HepG2 (cell line): ENCODE measurements around the gene IQCC. TPM values are rescaled to one million over a fixed set of nuclear protein-coding genes. Genes with fewer than 3 reads are reported as not detected.

Experiments used
- ATAC-seq: fragments of 200-7000 bp; cut with Tn5 transposase; 3 replicates; pipeline ENCODE4 v1.9.1; 2020; ENCODE audit warnings: mild to moderate bottlenecking, moderate library complexity
- BruUV-seq: library from RNA; stranded (reverse); fragments of 400-500 nt; replicated peaks from 2 replicates; lab custom pipeline; 2021; lab: Mats Ljungman, UMichigan
- CTCF ChIA-PET: fragments of 300-600 bp; formaldehyde crosslinking; extraction: SDS; loops from one replicate; lab custom pipeline; 2021; ENCODE audit warnings: low total read pairs, inconsistent platforms, low intra/inter-chr PET ratio; lab: Yijun Ruan, JAX
- POLR2A ChIA-PET: fragments of 350-600 bp; sonication (Branson Sonifier 250); formaldehyde crosslinking; loops from one replicate; lab custom pipeline; 2020; ENCODE audit warnings: antibody characterized with exemption, inconsistent platforms; lab: Yijun Ruan, JAX
- DNase-seq: peaks from one replicate; pipeline ENCODE4 v3.0.0-alpha.2; 2015; ENCODE audit warnings: low spot score
- FAIRE-seq: peaks from 3 replicates; lab custom pipeline; 2011; peaks lifted over from hg19 to GRCh38; lab: Jason Lieb, UNC
- H2AFZ ChIP-seq: one replicate; pipeline ENCODE4 v1.6.1; 2011; ENCODE audit warnings: low read length, inconsistent platforms
- H3K27ac ChIP-seq: fragments of 300-600 bp; 3 replicates; pipeline ENCODE4 v1.8.0; 2011; ENCODE audit warnings: mixed run types, mild to moderate bottlenecking, mixed read lengths, low read length, inconsistent platforms; ENCODE audit not compliant: insufficient read depth; ENCODE audit errors: extremely low read length
- H3K27me3 ChIP-seq, 2 experiments: fragments of 200-600 bp in 1 of 2; 2 replicates in 1 of 2; 3 replicates in 1 of 2; pipeline versions ENCODE4 v1.6.0 to v1.8.0; 2011; ENCODE audit warnings: low read length in 2 of 2, mild to moderate bottlenecking in 2 of 2, moderate library complexity in 2 of 2, inconsistent platforms in 1 of 2; ENCODE audit not compliant: insufficient read depth in 2 of 2, control insufficient read depth in 1 of 2
- H3K36me3 ChIP-seq, 2 experiments: fragments of 200-600 bp in 1 of 2; replicated peaks in 1 of 2; 2 replicates in 1 of 2; 3 replicates in 1 of 2; pipeline versions ENCODE4 v1.5.1 to v1.8.0; 2011; ENCODE audit warnings: low read length in 2 of 2, inconsistent platforms in 1 of 2; ENCODE audit not compliant: insufficient read depth in 2 of 2, control insufficient read depth in 1 of 2
- H3K4me1 ChIP-seq: 2 replicates; pipeline ENCODE4 v1.5.1; 2012; ENCODE audit warnings: low read length, inconsistent platforms; ENCODE audit not compliant: insufficient read depth
- H3K4me2 ChIP-seq: 2 replicates; pipeline ENCODE4 v1.6.0; 2011; ENCODE audit warnings: low read depth, low read length, inconsistent platforms
- H3K4me3 ChIP-seq, 3 experiments: fragments of 200-600 bp in 1 of 3; sonication (generic), shearing (Covaris generic) in 1 of 3; replicated peaks in 1 of 3; 2 replicates each; pipeline ENCODE4 v1.5.1; 2011 to 2016; ENCODE audit warnings: low read length in 3 of 3, inconsistent platforms in 2 of 3, low read depth in 2 of 3, mild to moderate bottlenecking in 2 of 3, control low read depth in 1 of 3, mixed read lengths in 1 of 3; ENCODE audit not compliant: insufficient read depth in 1 of 3
- H3K79me2 ChIP-seq: one replicate; pipeline ENCODE4 v1.6.1; 2011; ENCODE audit warnings: low read length, inconsistent platforms; ENCODE audit not compliant: insufficient read depth
- H3K9ac ChIP-seq: 2 replicates; pipeline ENCODE4 v1.6.0; 2011; ENCODE audit warnings: mild to moderate bottlenecking, low read depth, low read length, inconsistent platforms; ENCODE audit not compliant: insufficient read depth
- H3K9me3 ChIP-seq: 2 replicates; pipeline ENCODE4 v1.5.1; 2012; ENCODE audit warnings: mild to moderate bottlenecking, low read length
- H4K20me1 ChIP-seq: 2 replicates; pipeline ENCODE4 v1.6.0; 2011; ENCODE audit warnings: inconsistent platforms, mild to moderate bottlenecking, low read length, moderate library complexity; ENCODE audit not compliant: insufficient read depth
- AGO2 ChIP-seq: fragments of 200-400 bp; formaldehyde crosslinking; optimal IDR thresholded peaks from 2 replicates; pipeline ENCODE3; 2017; ENCODE audit warnings: mild to moderate bottlenecking, low read depth, low read length, moderate library complexity
- DMTF1 ChIP-seq: sonication (generic); formaldehyde crosslinking; IDR thresholded peaks from 2 replicates; pipeline ENCODE4 v1.4.0; 2020; ENCODE audit warnings: mild to moderate bottlenecking, missing genetic modification reagents
- PLRG1 ChIP-seq: fragments of 450-650 bp; conservative IDR thresholded peaks from 2 replicates; pipeline ENCODE4 v1.6.1; 2016
- RXRA ChIP-seq: sonication (generic); formaldehyde crosslinking; IDR thresholded peaks from 2 replicates; pipeline ENCODE4 v1.5.1; 2020; ENCODE audit warnings: missing genetic modification reagents
- SNAPC2 ChIP-seq: sonication (generic); formaldehyde crosslinking; IDR thresholded peaks from 2 replicates; pipeline ENCODE4 v1.8.1; 2022; ENCODE audit warnings: mild to moderate bottlenecking, missing genetic modification reagents
- XRCC5 ChIP-seq: fragments of 200-400 bp; formaldehyde crosslinking; optimal IDR thresholded peaks from 2 replicates; pipeline ENCODE3; 2017; ENCODE audit warnings: mild to moderate bottlenecking, low read length
- ZBTB38 ChIP-seq: sonication (generic); formaldehyde crosslinking; IDR thresholded peaks from 2 replicates; pipeline ENCODE4 v1.5.1; 2020; ENCODE audit warnings: mild to moderate bottlenecking, missing genetic modification reagents
- ZBTB7A ChIP-seq: sonication (generic); formaldehyde crosslinking; IDR thresholded peaks from 2 replicates; pipeline ENCODE4 v1.8.0; 2022; ENCODE audit warnings: mild to moderate bottlenecking, missing genetic modification reagents
- ZEB1 ChIP-seq: IDR thresholded peaks from 2 replicates; pipeline ENCODE4 v1.6.1; 2012; ENCODE audit warnings: mild to moderate bottlenecking, low read depth, inconsistent platforms; ENCODE audit not compliant: insufficient replicate concordance
- ZNF12 ChIP-seq: sonication (generic); formaldehyde crosslinking; IDR thresholded peaks from 2 replicates; pipeline ENCODE4 v1.5.0; 2020; ENCODE audit warnings: missing genetic modification reagents
- ZNF350 ChIP-seq: sonication (generic); formaldehyde crosslinking; IDR thresholded peaks from 2 replicates; pipeline ENCODE4 v1.4.0; 2020; ENCODE audit warnings: mild to moderate bottlenecking, low read depth, missing genetic modification reagents, borderline replicate concordance
- ZNF768 ChIP-seq: sonication (generic); formaldehyde crosslinking; IDR thresholded peaks from 2 replicates; pipeline ENCODE4 v1.4.0; 2020; ENCODE audit warnings: missing genetic modification reagents
- WGBS: methylation state at CpG from one replicate; pipeline ENCODE4 v1.1.6; 2017; ENCODE audit warnings: low lambda C conversion rate; 5-methylcytosine and 5-hydroxymethylcytosine counted together
- in situ Hi-C: cut with HindIII; loops from 2 replicates; pipeline ENCODE4 v1.10.0; 2017; ENCODE audit warnings: low pct_unique_long_range_greater_than_20kb; ENCODE audit not compliant: extremely low pct_ligation_motif_present
- intact Hi-C: fragments of 100-400 bp; cut with micrococcal nuclease; formaldehyde crosslinking; loops from one replicate; pipeline ENCODE4 v1.10.0; 2022; ENCODE audit not compliant: unreplicated experiment
- polyA plus RNA-seq, 8 experiments: library from polyadenylated mRNA; depleted of rRNA in 3 of 8; stranded (reverse) in 7 of 8; unstranded in 1 of 8; fragments of >200 nt; fragmentation: Illumina TruSeq in 4 of 8; extraction: Trizol in 4 of 8; gene quantifications; 2 replicates each; pipeline versions ENCODE4 v1.2.1 to v1.2.3, GENCODE V29; 2011 to 2016; ENCODE audit warnings: low read depth in 4 of 8, missing spikeins in 1 of 8, mixed read lengths in 1 of 8; ENCODE audit not compliant: insufficient read depth in 1 of 8
- total RNA-seq, 5 experiments: library from RNA; depleted of rRNA; stranded (reverse); fragments of >200 nt; fragmentation: Illumina TruSeq; extraction: Trizol; gene quantifications; 2 replicates each; pipeline ENCODE4 v1.2.3, GENCODE V29; 2016; ENCODE audit warnings: low read depth in 1 of 5
- TF ChIP-seq, protein P1 (sequence below): sonication (generic); formaldehyde crosslinking; IDR thresholded peaks from 2 replicates; pipeline ENCODE4 v1.5.0; 2020; ENCODE audit warnings: mild to moderate bottlenecking, missing genetic modification reagents, borderline replicate concordance
- TF ChIP-seq, protein P2 (sequence below): sonication (generic); formaldehyde crosslinking; IDR thresholded peaks from 2 replicates; pipeline ENCODE4 v1.4.0; 2020; ENCODE audit warnings: missing genetic modification reagents

The IQCC gene
- total and polyA plus RNA-seq, 2 of the 13 experiments (the other 11 are each of a cell fraction or from before 2014, with no cell fraction given): 1.7 to 3.0 TPM

- TF ChIP-seq DMTF1 (CRISPR knock-in tag) (no peak), ZEB1 (no peak)
These were observed 4.2 kb upstream of the IQCC start (continued) for GRCh38 chr1:32201011-32201855.

DNA sequence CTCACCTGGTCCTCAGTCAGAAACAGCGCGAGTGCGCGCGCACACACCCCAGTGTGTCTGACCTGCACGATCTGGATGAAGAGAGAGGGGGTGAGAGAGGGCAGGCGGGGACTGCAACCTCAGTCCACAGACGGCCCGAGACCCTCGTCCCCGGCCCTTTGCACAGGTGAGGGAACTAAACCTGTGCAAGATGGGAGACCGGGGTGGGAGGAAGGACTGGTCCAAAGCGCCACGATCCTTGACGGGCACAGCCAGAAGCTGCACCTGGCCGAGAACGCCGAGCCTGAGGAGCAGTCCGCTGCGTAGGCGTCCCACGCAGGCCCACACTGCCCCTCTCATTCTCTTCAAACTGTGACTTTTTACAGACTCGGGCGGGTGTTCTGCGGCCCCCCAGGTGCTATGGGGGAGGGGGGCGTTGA is 519 bp upstream of the IQCC start:
- Histone ChIP-seq H4K20me1 (no peaks in the 10 kb centered on the region), H3K27ac (no peak overlapping the region), H3K9ac (peak overlapping the region; percentile 87), H2AFZ (no peak overlapping the region), H3K4me3 (peak overlapping the region; percentile 53 to 93 (median 86); a peak in 5 of 6 replicates), H3K4me1 (peaks cover 26% of the 10 kb centered on the region), H3K4me2 (peak overlapping the region; percentile 85), H3K79me2 (no peaks in the 10 kb centered on the region), H3K36me3 (no peaks in the 10 kb centered on the region; a peak in 1 of 5 replicates), H3K9me3 (no peaks in the 10 kb centered on the region), H3K27me3 (no peaks in the 10 kb centered on the region)
- no peak for ATAC-seq
- no TSS peak for BruUV-seq
- no peak for DNase-seq
- WGBS: 66% methylated on average over 13 of the region's 26 CpGs
- ChIA-PET POLR2A (interaction anchor here (1.1 to 2.6 kb wide), 5 partner anchors 8 to 117 kb away, joined by 3 to 11 read pairs (median 5); partner anchors contain the start of gene TXLNA), CTCF (no interaction called here)
- FAIRE-seq: no peak
- TF ChIP-seq RXRA: 0 out of 2 replicates have a peak, but pooled peaks have one; percentile 13
- TF ChIP-seq ZNF350: no peak
- no peak for TF ChIP-seq ZNF12
- peak; percentile 8 for TF ChIP-seq XRCC5
- 0 out of 2 replicates have a peak, but pooled peaks have one; percentile 23 for TF ChIP-seq ZBTB7A
- peak; percentile 15 for TF ChIP-seq AGO2
- TF ChIP-seq, protein P1, sequence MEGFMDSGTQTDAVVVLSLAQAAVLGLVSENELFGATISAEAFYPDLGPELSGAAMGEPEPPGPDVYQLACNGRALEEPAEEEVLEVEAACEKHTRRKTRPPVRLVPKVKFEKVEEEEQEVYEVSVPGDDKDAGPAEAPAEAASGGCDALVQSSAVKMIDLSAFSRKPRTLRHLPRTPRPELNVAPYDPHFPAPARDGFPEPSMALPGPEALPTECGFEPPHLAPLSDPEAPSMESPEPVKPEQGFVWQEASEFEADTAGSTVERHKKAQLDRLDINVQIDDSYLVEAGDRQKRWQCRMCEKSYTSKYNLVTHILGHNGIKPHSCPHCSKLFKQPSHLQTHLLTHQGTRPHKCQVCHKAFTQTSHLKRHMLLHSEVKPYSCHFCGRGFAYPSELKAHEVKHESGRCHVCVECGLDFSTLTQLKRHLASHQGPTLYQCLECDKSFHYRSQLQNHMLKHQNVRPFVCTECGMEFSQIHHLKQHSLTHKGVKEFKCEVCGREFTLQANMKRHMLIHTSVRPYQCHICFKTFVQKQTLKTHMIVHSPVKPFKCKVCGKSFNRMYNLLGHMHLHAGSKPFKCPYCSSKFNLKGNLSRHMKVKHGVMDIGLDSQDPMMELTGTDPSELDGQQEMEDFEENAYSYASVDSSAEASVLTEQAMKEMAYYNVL (CRISPR knock-in tag): no peak
- no peak for TF ChIP-seq SNAPC2 (CRISPR knock-in tag)
- peak; percentile 68; the same call in 1 of the 2 replicates for TF ChIP-seq ZBTB38 (CRISPR knock-in tag)
- TF ChIP-seq PLRG1: no peak
- 0 out of 2 replicates have a peak, but pooled peaks have one; percentile 5 for TF ChIP-seq ZNF768 (CRISPR knock-in tag)
- TF ChIP-seq, protein P2, sequence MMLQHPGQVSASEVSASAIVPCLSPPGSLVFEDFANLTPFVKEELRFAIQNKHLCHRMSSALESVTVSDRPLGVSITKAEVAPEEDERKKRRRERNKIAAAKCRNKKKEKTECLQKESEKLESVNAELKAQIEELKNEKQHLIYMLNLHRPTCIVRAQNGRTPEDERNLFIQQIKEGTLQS (CRISPR knock-in tag): no peak
- intact Hi-C loops: no loop called here
- in situ Hi-C loops: no loop called here
